KOPT-K1 (cell line): ENCODE results near the gene SOCS4.
"Not testable (repeated sequence)": the region's sequence is repeated elsewhere in the genome, so short reads cannot be mapped to it uniquely, and the experiment has no call there.

Source experiments
- H3K27ac ChIP-seq: fragments of 200-600 bp; sonication (generic); 2 replicates; pipeline ENCODE4 v1.5.1; 2016; ENCODE audit warnings: antibody characterized with exemption, mild to moderate bottlenecking, low read depth, low read length; ENCODE audit not compliant: poor library complexity, severe bottlenecking
- H3K36me3 ChIP-seq: fragments of 200-600 bp; sonication (generic); 2 replicates; pipeline ENCODE4 v1.5.1; 2017; ENCODE audit warnings: antibody characterized with exemption, mild to moderate bottlenecking, low read length, moderate library complexity; ENCODE audit not compliant: insufficient read depth
- H3K9me3 ChIP-seq: fragments of 200-600 bp; sonication (generic); 2 replicates; pipeline ENCODE4 v1.5.1; 2017; ENCODE audit warnings: antibody characterized with exemption, low read length, mild to moderate bottlenecking; ENCODE audit not compliant: insufficient read depth, poor library complexity, severe bottlenecking

SOCS4 gene

GRCh38 chr14:55026793-55027561 lies at the start of gene SOCS4, which contains the start of gene WDHD1:
Gene SOCS4 (plus strand): TSS chr14:55027236. CDS start chr14:55043042, 15,806 bp downstream.
Gene WDHD1 (minus strand): TSS chr14:55027099. CDS start chr14:55026787, 312 bp downstream.
- peak within 1 kb of the TSS; percentile 89 for H3K27ac ChIP-seq
- peaks cover 29% of the 10 kb centered on the region for H3K36me3 ChIP-seq
- no peaks in the 10 kb centered on the region for H3K9me3 ChIP-seq

GRCh38 chr14:54979039-54979438 lies 48.0 kb upstream of the SOCS4 start:
- H3K27ac ChIP-seq = no peak overlapping the region
- no peaks in the 10 kb centered on the region for H3K9me3 ChIP-seq
- H3K36me3 ChIP-seq = peaks cover 92% of the 10 kb centered on the region

- H3K36me3 ChIP-seq = peaks cover 98% of the 10 kb centered on the region
- no peaks in the 10 kb centered on the region for H3K9me3 ChIP-seq
Observed at GRCh38 chr14:54981698-54982097, 45.3 kb upstream of the SOCS4 start.

GRCh38 chr14:54985156-54985555 lies 41.9 kb upstream of the SOCS4 start:
- H3K9me3 ChIP-seq = no peaks in the 10 kb centered on the region
- H3K27ac ChIP-seq = no peak overlapping the region
- H3K36me3 ChIP-seq = peaks cover 98% of the 10 kb centered on the region

More at GRCh38 chr14:54981698-54982097, 45.3 kb upstream of the SOCS4 start:
- H3K27ac ChIP-seq = no peak overlapping the region

GRCh38 chr14:55000381-55000780 lies 26.7 kb upstream of the SOCS4 start:
- H3K9me3 ChIP-seq = no peaks in the 10 kb centered on the region
- no peak overlapping the region for H3K27ac ChIP-seq
- H3K36me3 ChIP-seq = peaks cover 93% of the 10 kb centered on the region

GRCh38 chr14:55005071-55005470 lies 22.0 kb upstream of the SOCS4 start:
- Histone ChIP-seq H3K36me3 (peaks cover 99% of the 10 kb centered on the region), H3K27ac (no peak overlapping the region), H3K9me3 (no peaks in the 10 kb centered on the region)

- Histone ChIP-seq H3K36me3 (peaks cover 92% of the 10 kb centered on the region), H3K9me3 (no peaks in the 10 kb centered on the region), H3K27ac (no peak overlapping the region)
Observed at GRCh38 chr14:55015006-55015405, 12.0 kb upstream of the SOCS4 start.

GRCh38 chr14:55019968-55020554 lies 7.0 kb upstream of the SOCS4 start:
- Histone ChIP-seq H3K36me3 (peaks cover 92% of the 10 kb centered on the region), H3K9me3 (no peaks in the 10 kb centered on the region), H3K27ac (no peak overlapping the region)

- H3K27ac ChIP-seq, H3K9me3 ChIP-seq: not testable (repeated sequence)
- peaks cover 54% of the 10 kb centered on the region for H3K36me3 ChIP-seq
Observed at GRCh38 chr14:55024365-55024764, 2.7 kb upstream of the SOCS4 start.

- no peaks in the 10 kb centered on the region for H3K9me3 ChIP-seq
- H3K36me3 ChIP-seq = peaks cover 38% of the 10 kb centered on the region
- peak overlapping the region; percentile 89 for H3K27ac ChIP-seq
Observed at GRCh38 chr14:55025948-55026347, 1.1 kb upstream of the SOCS4 start.

GRCh38 chr14:55026441-55026792 lies 619 bp upstream of the SOCS4 start:
- Histone ChIP-seq H3K9me3 (no peaks in the 10 kb centered on the region), H3K36me3 (peaks cover 33% of the 10 kb centered on the region), H3K27ac (peak overlapping the region; percentile 89)

GRCh38 chr14:55028066-55028465 lies 1.0 kb downstream of the SOCS4 start:
- H3K36me3 ChIP-seq = peaks cover 26% of the 10 kb centered on the region
- no peaks in the 10 kb centered on the region for H3K9me3 ChIP-seq
- peak overlapping the region; percentile 89 for H3K27ac ChIP-seq

- H3K27ac ChIP-seq = peak overlapping the region; percentile 89
- peaks cover 26% of the 10 kb centered on the region for H3K36me3 ChIP-seq
- no peaks in the 10 kb centered on the region for H3K9me3 ChIP-seq
Observed at GRCh38 chr14:55028476-55028875, 1.4 kb downstream of the SOCS4 start.

GRCh38 chr14:55031190-55031589 lies 4.2 kb downstream of the SOCS4 start:
- no peak overlapping the region for H3K27ac ChIP-seq

GRCh38 chr14:55037995-55038394 lies 11.0 kb downstream of the SOCS4 start:
- H3K27ac ChIP-seq, H3K9me3 ChIP-seq: not testable (repeated sequence)
- peaks cover 91% of the 10 kb centered on the region for H3K36me3 ChIP-seq

More at GRCh38 chr14:55031190-55031589, 4.2 kb downstream of the SOCS4 start:
- peaks cover 39% of the 10 kb centered on the region for H3K36me3 ChIP-seq
- no peaks in the 10 kb centered on the region for H3K9me3 ChIP-seq

GRCh38 chr14:55038708-55039107 lies 11.7 kb downstream of the SOCS4 start:
- no peak overlapping the region for H3K27ac ChIP-seq
- peaks cover 3% of the 10 kb centered on the region for H3K9me3 ChIP-seq
- peaks cover 92% of the 10 kb centered on the region for H3K36me3 ChIP-seq
